GM19240 (cell line): ENCODE measurements around the gene SGPP2.
"Not testable (repeated sequence)": the region's sequence is repeated elsewhere in the genome, so short reads cannot be mapped to it uniquely, and the experiment has no call there.

Experiments used
- DNase-seq: peaks from one replicate; pipeline ENCODE4 v3.0.0; 2011; ENCODE audit warnings: low spot score; ENCODE audit not compliant: insufficient read length

SGPP2 gene

DNA sequence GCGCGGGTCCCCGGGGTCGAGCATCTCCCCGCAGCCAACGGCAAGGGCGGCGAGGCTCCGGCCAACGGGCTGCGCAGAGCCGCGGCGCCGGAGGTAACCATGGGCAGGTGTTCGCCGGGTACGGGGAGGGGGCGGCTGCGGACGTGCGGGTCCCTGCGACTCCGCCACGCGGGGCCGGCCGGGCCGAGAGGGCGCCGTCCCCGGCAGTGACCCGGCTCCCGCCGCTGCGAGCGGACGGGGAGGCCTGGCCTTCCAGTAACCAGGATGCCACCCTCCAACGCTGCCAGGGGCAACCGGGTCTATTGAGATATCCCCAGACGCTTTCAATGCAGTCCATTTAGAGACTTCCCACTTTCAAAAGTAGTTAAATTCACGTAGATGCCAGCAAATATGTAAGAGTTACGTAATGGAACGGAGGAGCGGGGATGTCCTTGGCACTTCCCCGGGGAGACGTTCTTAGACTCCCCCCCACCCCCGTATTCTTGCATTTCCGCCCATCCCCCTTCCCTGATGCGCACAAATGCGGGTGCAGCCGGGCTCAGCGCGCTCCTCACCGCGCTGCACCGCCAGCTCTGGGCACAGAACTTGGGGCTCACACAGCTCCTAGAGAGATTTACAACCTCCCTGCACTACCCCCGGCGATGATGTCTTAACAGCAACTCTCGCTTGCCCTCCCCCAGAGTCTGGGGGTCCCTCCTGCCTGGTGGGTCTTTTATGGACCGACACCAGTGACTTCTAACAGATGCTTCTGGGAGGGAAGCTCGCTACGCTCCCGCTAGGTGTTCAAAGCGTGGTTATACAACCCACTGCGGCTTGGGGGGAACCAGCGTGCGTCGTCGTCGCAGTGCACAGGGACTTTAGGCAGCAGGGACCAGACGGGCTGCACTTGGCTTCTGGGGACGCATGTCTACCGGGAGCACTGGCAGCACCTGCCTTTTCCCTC lies 657 bp downstream of the SGPP2 start:
- DNase-seq: no peak

DNA sequence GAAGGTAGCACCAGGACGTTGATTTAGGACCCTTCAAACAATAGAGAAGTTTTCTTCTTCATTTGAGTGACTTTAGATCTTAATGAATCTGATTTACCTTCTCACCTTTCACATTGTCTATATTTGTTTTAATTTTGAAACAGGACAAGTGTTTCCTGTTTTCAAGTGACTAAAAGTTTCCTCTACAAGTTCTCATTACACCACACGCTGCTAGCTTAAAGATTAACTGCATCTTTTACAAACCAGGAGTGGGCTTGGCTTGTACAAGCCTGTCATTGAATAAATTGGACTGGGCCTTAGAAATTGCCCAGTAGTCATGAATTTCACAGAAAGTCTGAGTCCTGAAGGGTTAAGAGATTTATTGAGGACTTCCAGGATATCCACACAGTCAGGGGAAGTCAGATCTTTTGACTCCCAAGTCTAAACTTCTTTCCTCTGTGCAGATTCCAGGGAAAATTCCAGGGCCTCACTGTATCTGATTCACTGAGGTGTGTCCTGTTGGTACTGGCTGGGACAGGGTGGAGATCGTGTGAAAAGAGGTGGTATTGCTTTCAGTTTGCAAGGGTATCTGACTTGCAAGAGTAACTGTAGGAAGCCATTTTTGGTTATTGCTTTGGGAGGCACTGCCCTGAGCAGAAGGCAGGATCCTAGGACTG lies 3.4 kb downstream of the SGPP2 start:
- DNase-seq: no peak

DNA sequence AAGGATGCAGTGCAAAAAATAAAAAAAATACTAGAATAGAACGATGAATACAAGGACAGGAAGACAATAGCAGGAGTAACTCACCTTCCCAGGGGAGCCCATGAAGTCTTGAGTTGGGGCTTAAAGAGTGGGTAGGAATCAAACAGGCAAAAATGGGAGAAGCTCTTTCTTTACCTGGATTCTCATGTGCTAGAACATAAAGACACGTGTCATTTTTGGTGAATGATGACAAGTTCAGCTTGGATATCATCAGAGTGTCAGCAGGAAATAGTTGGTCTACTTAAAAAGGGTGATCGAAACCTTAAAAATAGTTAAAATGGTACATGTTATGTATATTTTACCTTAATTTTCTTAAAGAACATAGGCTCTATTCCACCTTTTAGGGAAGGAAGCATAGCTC lies 5.7 kb downstream of the SGPP2 start:
- no peak for DNase-seq

DNA sequence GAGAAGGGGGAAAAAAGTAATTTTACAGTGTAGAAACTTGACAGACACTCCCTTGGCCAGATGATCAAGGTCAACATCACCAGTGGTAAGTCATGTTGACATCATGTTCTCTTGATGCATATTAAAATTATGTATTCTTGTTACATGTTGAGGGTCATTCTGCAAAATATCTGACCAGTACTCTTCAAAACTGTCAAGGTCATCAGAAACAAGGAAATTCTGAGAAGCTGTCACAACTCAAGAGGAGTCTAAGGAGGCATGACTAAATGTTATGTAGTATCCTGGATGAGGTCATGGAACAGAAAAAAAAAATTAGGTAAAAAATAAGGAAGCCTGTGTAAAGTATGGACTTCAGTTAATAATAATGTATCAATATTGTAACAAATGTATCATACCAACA lies 6.3 kb downstream of the SGPP2 start:
- no peak for DNase-seq

DNA sequence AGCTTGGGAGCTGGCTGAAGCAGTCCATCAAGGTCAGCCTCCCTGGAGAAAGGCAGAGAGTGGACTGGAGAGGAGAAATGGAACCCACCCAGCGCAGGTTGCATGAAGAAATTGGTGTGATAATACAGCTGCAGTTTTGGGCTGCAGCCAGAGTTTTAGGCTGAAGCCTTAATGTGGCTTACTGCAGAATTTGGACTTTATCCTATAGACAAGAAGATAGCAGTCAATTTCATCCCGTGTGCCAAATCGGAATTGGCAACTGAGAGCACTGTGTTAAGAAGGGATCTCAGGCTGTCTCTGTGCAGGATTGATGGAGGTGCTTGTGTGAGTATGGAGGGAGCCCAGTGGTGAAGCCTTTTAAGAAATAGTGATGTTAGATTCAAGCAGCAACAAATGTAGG lies 7.5 kb downstream of the SGPP2 start:
- DNase-seq: no peak

DNA sequence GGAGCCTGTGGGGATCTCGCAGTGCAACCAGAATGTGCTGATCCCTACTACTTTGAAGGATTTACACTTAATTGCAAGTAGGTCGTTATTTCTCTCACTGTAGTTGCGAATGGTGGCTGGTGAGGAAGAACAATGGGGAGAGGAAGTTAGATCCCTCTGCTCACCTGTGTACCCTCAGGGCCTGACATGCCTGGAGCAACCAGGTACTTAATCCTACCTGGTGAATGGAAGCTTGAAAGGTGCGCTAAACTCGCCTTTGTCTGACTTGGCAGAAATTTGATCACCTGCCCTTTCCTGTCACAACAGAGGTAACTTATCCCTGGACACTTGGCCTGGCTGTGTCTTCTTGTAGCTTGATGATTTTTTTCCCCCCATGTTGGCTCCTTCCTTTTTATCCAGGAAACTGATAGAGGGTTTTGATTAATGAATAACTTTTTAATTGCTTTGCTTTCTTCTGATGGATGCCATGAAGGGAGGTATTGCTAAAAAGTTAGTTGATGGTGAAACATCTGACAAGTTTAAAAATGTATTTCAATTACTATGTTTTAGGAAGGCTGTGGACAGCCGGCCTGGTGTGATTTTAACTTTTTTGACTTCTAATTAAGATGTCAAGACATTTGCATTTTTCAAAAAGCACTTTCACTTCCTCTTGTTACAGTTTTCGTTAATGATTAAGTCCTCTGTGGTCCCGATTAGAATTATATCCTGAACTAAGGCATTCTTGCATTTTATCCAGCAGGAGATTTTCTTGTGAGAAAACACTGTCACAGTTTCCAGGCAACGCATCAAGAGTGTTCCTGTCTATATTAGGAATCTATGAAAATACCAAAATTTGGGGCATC lies 9.2 kb downstream of the SGPP2 start:
- no peak for DNase-seq

DNA sequence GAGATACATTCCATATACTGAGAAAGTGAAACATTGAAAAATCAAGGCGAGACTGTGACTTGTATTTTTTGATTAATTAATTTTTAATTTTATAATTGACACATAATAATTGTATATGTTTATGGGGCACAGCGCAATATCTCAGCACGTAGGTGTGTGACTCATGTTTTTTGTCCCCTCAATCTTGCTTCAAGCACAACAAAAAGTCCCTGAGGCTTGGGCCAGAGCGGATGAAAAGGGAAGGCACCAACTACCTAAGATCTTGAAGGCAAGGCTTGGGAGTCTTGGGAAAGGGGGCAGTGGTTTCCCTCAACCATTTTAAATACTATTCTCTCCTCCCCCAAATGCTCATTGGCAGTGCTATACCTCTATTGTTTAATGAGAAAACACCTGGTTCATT lies 9.9 kb downstream of the SGPP2 start:
- no peak for DNase-seq

DNA sequence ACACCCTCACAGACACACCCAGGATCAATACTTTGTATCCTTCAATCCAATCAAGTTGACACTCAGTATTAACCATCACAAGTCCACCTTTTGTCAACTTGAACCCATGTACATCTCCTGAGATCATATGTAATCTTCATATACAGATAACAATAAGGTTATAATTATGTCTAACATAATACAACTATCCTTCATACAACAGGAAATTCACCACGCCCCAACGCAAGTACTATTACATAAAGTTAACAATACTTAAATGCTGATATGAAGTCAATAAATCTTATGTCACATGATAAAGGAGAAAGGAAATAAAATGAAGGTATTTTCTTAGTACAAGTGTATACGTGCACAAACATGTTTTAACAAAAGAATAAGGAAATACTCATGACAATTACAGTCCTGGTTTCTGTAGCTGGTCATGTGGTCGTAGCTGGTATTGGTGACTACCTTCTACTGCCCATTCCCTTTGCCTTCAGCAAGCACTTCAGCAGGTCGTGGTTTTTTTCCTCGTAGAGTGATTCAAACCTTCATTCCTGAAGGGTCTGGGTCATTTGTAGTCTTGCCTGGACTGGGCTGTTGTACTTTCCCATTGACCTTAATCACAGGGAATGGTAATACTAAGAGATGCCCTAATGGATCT lies 11.2 kb downstream of the SGPP2 start:
- DNase-seq: not testable (repeated sequence)

DNA sequence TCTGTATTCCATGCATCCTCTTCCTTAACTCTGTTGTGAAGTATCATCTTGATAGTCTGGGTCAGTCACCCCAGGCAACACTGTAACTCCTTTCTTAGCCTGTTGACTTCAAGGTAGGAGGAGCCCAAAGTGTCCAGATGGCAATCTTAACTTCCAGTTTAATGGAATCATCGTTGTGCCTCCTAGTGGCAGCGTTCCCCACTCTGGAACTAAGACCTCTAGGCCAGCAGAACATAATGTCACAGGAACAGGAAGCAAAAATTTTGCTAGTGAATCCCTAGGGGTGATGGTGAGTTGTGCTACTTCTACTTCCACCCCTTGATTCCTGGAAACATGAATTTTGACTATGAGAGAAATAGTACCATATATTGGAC lies 11.7 kb downstream of the SGPP2 start:
- DNase-seq: no peak

DNA sequence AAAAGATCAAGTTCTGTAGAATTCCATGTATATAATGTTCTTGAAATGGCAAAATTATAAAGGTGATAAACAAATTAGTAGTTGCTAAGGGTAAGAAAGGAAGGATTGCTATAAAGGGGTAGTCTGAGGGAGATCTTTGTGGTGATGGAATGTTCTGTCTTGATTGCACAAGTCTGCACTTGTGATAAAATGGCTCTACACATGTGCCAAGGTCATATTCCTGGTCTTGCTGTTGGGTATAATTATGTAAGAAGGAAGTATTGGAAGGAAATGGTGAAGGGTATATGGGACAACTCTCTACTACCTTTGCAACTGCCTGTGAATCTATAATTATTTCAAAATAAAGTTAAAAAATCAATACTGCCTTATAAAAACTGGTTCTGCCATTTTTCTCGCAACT lies 15.3 kb downstream of the SGPP2 start:
- DNase-seq: no peak

DNA sequence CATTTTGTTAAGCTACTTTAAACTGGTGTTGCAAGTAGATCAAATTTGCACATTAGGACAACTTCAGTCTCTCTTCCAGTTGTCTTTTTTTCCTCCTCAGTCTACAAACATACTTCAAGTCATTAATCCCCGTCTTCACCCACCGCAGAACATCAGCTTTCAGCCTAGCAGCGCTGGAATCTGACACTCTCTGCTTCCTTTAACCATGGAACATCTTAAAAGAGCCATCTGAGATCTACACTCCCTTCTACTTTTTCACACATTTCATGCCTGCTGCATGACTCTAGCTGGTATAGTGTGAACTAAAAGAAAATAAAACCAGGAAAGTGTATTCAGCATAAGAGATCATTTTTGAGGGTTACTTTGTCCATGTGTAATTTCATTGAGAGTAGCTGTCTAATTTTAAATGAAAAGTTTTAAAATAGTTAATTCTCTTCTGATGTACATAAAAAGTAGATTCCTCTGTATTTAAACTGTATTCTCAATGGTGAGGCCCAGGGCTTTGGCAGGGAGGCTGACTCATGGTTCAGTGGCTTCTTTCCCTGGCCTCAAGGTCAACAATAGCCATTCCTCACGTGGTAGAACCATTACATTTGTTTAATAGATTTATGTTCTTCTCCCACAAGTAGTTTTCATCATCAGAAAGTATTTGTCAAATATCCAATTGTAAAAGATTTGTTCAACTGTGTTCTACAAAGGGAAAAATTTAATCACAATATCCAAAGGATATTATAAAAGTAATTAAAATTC lies 16.5 kb downstream of the SGPP2 start:
- DNase-seq: no peak

DNA sequence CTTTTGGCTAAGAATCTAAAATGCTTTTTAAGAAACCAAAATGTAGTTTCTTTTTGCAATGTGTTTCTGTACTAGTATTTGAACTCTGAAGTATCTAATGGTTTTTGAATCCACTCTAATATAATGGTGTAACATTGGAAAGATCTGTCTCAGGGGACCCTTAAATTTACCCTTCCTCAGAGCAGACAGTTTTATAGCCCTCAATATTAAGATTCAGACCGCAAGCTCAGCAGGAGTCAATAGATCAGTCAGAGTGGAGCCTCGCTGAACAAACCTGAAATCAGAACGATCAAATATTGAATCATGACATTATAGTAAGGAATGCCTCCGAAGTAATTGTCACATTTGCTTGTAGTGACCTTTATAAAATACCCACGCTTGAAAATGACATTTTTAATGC lies 18.3 kb downstream of the SGPP2 start:
- no peak for DNase-seq

DNA sequence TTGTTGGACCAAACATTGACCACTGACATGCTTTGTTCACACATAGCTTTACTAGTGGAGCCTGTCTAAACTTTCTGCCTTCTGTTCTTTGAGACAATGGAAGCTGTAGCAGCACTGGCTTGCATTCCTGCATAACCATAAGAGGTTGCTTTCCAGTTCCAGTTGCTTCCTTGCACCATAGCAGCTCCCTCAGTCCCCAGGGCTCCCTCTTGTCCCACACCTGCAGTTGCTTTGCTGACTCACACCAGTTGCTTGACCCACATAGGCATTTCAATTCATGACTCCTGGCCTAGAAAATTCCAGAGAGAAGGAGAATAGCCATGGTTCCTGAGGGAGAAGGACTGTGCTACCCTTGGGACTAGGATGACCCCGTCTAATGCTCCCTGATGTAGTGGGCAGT lies 20.9 kb downstream of the SGPP2 start:
- no peak for DNase-seq

DNA sequence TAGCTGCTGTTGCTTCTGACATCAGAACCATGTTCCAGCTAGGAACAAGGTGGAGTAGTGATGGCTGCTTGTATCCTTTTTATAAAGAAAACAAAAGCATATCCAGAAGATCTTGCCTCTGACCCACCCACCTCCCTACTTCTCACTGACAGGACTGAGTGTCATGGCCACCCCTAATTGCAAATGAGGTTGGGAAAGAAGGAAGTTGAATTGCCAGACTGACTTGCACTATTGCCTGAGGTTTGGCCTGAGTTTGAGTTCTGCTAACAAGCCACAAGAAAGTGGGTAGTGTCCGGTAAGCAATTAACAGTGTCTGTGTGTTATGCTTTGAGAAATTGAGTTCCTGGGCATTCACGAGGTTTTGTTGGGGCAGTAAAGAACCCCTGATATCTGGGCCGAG lies 22.8 kb downstream of the SGPP2 start:
- no peak for DNase-seq

DNA sequence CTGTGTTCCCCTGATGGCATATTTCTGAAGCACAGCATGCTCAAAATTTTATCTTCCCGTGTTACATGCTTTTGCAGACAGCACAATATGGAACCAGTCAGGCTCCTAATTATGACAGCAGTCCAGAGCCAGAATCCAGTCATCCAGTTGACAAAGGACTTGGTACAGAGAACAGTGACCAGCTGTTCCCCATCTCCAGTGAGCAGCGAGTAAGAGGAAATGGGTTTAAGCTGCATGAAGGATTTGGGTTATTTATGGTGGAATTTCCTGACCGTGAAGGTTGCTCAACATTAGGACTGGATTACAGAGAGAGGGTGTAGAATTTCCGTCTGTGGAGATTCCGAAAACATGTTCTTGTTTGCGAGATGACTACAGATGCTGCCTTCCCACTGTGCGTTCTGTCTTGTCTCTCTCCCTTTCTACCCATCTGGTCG lies 24.4 kb downstream of the SGPP2 start:
- no peak for DNase-seq

DNA sequence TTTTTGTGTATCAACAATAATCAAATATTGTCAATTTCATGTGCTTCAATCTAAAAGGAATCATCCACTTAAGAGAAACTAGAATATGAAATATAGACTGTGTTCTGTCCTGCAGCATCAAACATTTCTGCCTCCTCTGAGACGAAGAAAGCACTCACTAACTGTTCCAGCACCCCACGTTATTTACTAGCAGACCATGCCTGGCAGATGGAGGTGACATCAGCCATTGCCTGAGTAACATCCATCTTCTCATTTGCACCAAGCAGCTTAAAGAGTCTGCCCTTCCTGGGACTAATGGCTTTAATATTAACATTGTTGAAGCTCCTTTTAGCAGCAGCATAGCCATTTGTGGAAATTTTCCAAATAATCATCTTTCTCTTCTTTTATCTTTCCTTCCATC lies 25.7 kb downstream of the SGPP2 start:
- no peak for DNase-seq

DNA sequence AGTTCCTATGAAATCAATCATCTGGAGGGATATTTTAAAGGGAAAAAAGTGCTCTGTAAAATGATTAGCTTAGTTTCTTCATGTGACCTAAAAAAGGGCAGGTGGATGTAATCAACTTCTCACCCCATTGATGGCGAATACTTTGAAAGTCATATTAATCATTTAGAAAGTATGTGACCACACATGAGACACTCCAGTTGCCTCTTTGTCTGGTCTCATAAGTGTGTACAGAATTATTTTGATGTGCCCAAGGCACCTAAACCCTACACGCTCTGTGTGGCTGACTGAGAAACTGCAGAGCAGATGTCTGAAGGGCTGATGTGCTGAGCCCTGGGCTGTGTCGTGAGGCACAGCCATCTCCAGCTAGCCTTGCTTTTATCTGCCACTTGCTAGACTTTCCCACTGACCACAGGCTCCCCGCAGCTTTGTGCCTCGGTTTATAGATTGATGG lies 26.9 kb downstream of the SGPP2 start:
- DNase-seq: peak; percentile 31

DNA sequence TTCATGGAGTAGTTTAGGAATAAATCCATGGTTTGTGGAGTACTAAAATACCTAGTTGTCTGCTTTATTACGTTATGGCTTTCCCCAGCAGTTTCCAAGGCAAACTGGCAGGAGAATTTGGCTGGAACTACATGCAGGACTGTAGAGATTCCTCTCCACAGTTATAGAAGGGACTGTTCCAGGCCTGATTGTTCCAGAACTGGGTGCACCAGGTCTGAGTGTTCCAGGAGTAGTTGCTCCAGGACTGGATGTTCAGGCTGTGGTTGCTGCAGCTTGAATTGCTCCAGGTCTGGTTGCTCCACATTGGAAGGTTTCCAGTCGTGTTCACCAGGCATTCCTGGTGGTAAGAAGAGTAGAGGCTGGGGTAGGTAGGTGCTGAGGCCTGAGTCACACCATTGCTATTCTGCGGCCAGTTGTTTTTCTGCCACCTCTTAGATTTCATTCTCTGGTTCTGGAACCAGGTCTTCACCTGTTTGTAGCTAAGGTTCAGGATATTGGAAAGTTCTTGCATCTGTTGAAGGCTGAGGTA lies 28.1 kb downstream of the SGPP2 start:
- no peak for DNase-seq

DNA sequence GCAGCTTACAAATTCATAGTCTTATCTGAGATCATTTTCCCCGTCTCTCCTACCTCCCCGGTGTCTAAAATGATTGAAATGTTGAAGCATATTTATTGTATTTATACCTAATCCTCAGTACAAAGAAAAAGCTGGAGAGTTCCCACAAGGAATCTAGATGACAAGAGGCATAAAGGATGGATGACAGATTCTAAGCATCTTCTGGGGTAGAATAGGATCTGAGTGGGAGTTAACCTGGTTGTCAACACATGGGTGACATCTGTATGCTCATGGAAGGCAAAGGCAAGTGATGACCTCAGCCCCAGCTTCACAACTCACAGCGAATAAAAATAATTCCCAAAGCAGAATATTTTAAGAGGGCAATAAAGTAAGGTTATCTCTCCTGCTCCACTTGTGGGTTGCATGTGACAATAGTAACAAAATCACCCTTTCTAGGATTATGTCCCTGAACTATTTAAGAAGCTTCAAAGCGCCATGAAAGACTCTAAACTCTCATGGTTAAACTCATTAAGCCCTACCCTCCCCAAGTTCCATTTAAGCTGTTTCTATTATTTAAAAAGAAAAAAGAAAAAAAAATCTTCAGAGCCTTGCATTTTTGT lies 32.2 kb downstream of the SGPP2 start:
- no peak for DNase-seq

DNA sequence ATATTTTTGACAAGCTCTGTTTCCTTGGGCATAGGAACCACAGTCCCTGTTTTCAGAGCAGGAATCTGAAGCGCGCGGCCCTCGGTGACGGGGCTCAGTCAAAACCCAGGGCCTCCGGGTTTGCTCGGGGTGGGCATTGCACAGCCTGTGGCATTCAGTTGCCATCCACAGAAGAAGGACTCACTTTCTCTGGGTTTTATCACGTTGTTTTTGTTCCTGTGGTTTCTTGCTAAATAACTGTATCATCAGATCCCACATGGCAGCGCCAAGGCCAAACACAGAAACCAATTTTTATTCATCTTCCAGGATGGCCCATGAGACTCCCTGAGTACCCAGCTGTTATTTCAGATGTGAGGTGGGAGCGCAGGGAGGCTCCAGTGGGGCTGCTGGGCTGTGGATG lies 35.6 kb downstream of the SGPP2 start:
- DNase-seq: no peak
